GM18508 (cell line): Measurements from ENCODE around the gene SMAD2.

Source experiments
- ATAC-seq: cut with Tn5 transposase; IDR thresholded peaks from one replicate; pipeline ENCODE4 v1.9.1; 2021; ENCODE audit warnings: moderate number of reproducible peaks; ENCODE audit not compliant: insufficient read depth, unreplicated experiment

SMAD2 gene

DNA sequence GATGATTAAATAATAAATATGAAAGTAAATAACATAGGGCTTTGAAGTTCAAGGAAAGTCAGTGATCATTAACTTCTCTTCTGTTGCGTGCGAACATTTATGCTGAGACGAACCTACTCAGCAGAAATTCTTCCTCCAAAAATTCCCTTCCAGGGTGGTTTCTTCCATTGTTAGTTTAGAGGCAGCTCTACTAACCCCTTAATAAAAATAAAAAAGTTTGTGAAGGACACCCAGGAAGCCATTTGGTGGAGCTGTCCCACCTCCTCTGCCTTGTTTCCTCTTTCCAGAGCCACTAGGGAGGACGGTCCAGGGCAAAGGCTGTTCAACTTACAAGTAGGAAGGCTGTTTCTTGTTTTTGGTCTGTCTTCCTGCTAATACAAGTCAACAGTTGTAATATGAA is 2.1 kb upstream of the SMAD2 start:
- no peak for ATAC-seq

DNA sequence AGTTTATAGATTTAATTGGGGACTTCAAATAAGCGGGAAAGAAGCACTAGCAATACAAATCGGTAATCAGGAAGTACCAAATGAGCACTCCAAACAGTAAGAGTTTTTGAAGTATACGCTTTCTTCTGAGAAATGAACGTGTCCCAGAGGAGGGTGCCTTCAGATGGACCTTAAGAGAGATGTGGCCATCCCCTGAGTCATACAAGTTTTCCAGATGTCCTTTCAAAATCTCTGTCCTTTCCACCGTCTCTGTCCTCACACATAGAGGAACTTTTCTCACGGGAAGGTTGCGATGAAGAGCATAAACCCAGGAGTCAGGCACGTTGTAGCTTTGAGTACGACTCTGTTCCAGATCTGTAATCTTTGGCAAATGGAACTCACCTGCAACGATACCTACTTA is 1.7 kb upstream of the SMAD2 start:
- ATAC-seq, result no peak

DNA sequence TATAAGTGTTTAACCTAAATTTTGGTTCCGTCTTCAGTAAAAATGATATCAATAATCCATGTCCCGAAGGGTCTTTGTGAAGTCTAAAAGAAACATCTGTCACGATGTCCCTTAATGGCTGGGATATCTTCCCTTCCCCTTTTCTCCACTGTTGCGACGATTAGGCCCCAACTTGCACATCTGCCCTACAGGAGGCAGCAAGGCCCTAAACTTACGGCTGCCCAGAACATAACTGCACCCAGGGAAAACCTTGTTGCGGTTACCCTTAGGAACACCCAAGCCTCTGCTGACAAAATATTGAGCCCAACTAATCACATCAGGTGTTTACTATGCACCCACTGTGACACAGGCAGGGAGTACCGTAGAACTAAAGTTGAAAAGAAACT is 1.3 kb upstream of the SMAD2 start:
- ATAC-seq, result no peak

DNA sequence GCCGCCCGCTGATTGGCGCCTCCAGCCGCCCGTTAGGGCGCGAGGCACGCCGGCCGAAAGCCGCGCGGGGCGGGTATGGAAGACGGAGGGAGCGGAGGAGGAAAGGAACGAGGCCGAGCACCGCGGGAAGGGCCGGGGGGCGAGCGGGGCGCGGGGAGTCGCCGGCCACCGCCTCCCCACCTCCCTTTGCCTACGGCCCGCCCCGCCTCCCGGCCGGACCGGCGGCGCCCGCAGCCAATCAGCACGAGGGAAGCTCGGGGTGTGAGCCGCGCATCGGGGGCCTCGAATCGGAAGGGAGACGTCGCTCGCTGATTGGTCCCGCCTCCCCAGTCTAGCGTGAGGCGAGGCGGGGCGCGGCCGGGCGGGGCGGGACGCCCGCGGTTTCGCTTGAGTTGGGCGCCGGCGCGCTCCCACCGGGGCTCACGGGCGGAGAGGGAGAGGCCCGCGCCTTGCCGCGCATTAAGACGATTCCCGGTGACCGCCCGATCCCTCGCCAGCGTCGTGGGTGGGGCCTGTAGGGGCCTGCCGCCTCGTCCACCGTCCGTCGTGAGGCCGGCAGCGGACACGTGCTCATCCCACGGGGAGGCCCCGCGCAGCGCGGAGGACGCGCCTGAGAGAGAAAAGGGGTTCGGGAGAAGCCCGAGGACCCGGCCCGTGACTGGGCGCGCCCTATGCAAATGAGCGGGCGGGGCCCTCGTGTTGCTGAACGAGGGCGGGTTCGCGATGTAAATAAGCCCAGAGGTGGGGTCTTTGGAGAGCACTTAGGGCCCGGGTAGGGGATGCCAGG is 665 bp upstream of the SMAD2 start:
- peak; percentile 74 for ATAC-seq

DNA sequence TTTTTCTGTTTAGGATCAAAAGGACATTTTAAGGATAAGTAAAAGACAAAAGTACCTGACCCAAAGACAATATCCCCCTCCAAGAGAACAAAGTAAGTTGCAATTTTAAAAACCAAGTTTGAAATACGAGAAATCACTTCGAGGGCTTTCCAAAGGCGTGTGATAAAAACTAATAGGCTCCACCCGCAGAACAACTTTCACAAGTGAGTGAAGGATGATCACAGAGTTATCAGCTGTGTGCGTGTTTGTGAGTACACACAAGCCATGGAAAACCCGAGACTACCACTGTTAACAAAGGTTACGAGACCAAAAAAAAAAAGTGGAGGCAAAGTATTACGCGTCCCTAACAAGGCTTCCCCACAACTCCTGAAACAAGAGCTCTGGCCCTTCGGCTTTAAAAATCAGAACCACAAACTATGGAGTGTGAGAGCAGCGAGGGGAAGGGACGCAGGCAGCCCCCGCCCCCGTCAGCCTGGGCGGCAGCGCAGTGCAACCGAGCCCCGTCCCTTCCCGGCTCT is 719 bp downstream of the SMAD2 start:
- ATAC-seq, result no peak

DNA sequence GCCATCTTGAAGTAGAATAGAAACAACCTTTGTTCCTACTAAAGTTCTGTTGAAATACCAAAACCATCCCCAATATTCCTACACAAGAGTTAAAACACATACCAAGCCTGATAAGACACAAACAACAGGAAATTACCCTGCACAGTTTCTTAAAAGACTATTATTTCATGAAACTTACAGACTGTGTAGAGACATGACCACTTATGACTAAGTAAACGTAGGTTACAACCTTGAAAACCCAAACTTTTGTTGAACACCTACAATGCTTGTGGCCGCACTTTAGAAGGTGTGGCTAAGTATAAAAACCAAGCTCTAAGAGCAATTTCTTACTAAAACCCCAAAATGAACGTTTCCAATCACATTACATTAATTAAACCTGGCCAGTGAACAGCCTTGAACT is 2.0 kb downstream of the SMAD2 start:
- no peak for ATAC-seq

DNA sequence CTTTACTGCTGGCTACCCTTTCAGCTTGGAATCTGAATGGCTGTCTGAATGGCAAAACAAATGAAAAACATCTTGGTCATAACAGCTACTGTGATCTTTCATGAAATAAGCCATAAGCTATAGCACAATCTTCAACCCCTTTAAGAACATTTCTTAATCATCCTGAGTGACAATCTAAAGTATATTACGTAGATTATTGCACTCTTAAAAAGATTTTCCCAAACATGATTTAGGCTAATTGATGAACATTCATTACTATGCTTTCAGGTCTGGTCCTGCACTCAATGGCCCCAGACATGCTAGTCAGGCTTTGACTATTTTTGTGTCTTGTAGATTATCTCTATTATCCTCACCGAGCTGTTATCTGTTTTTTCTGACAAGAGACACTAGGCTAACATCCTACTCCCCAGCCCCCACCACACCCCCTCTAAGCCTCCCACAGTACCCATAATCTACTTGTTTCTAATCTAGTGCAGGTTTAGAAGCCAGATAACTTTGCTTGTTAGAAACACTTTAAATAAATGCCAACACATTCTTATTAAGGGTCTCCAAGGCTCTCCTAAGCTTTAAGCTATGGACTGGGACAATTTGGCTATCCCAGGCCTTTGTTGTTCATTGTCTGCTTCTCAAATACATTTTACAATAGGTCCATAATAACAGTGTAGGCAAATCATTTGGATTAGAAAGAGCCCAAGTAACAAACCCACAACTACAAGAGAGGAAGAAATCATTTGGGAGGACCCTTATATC is 4.2 kb downstream of the SMAD2 start:
- no peak for ATAC-seq

DNA sequence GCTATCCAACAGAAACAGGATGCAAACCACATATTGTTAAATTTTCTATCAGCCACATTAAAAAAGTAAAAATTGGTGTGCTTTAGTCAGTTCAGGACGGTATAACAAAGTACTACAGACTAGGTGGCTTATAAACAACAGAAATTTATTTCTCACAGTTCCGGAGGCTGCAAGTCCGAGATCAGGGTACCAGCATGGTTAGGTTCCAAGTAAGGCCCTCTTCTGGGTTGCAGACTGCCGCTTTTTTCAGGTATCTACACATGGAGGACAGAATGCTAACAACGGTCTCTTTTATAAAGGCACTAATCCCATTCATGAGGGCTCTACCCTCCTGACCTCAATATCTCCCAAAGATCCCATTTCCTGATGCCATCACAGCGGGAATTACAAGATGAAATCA is 10.5 kb downstream of the SMAD2 start:
- ATAC-seq, result no peak

DNA sequence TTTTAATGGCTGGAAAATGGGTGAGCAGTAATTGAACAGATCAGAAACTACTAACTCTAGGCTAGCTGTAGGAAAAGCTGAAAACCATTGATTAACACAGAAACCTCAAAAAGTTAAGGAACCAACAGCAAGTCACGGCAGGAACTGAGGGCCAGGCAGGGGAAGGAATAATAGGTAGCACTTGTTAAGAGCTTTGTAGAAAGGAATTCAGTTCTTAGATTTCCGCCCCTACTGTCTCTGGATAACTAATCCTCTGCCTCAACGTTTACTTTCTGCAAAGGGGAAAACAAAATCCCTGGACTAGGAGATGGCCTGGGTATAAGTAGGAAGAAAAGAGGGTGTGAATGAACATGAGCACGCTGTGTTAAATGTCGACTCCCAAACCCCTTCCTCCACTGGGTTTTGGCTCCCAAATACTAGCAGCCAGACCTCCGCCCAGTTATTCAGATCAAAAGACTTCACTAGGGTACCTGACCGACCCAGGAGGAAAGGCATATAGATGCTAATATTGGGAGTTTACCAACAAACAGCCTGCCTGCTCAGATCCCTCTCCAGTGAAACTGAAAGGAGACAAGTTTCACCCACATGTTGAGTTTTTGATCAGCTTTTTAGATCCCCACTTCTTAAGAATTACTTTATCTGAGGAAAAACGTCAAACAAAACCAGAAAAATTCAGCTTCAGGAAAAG is 12.4 kb downstream of the SMAD2 start:
- ATAC-seq, result no peak

DNA sequence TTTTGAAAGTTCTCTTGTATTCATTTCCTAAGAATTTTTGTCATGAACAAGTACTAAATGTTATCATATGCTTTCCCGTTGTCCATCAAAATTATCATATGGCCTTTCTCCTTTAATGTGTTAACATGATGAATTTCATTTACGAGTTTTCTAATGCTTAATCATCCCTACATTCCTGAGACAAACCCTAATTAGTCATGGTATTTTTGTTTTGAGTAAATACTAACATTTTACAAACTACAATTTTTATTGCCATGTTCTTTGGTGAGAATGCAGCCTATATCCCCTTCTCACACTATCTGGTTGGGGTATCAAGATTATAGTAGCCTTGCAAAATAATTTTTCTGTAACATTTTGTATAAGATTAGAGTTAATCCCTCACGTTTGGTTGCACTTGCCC is 14.5 kb downstream of the SMAD2 start:
- ATAC-seq, result no peak

DNA sequence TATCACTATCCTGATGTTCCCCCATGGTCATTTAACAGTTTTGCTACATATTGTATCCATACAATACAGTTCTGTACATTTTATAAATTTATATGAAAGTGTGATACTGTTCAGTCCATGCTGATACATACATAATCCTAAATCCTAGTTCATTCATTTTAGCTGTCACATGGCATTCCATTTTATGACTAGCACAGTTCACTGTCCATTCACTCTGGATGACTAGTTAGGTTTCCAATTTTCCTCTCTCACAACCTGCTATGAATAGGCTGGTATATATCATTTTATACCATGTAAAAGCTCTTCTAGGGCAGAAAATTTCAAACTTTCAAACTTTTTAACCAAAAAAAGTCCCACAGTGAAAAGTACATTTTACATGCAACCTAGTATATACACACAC is 15.2 kb downstream of the SMAD2 start:
- ATAC-seq, result no peak

DNA sequence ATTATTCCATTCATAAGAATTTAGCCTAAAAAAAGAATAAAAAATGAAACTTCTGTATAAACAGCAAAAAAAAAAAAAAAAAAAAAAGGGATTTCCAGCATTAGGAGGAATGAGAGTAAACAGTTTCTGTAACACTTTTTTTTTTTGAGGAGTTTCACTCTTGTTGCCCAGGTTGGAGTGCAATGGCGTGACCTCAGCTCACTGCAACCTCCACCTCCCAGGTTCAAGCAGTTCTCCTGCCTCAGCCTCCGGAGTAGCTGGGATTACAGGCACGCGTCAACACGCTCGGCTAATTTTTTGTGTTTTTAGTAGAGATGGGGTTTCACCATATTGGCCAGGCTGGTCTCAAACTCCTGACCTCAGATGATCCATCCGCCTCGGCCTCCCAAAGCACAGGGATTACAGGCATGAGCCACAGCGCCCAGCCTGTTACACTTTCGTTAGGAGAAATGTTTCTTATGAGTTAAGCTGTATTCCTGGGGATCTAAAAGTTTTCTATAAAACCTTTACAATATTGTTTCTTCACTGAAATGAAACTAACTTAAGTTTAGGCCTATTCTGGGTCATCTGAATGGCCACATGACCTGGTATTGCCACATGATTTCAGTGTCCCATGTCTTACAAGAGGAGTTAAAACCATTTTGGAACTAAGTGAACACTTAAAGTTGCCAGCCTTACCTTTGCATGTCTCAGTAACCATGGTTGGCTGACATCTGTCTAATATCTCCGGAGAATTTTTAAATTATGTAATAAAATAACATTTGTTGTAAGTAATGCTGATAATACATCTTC is 17.5 kb downstream of the SMAD2 start:
- no peak for ATAC-seq

DNA sequence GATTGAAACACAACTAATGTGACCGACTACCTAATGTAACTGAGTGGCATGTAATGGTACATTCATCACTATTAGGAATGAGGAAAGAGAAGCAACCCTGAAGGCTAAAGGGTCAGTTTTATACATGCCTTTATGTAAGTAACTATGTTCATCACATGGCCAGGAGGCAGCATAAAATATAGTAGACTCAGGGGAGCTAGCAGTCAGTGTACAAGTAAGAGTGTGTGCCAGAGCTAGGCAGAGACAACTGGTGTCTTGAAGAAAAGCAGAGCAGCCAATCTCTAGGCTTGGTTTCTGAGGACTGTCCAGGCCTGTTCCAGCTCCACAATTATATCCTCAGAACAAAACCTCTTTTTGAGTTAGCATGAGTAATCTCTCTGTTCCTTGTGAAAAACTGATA is 18.1 kb downstream of the SMAD2 start:
- no peak for ATAC-seq

DNA sequence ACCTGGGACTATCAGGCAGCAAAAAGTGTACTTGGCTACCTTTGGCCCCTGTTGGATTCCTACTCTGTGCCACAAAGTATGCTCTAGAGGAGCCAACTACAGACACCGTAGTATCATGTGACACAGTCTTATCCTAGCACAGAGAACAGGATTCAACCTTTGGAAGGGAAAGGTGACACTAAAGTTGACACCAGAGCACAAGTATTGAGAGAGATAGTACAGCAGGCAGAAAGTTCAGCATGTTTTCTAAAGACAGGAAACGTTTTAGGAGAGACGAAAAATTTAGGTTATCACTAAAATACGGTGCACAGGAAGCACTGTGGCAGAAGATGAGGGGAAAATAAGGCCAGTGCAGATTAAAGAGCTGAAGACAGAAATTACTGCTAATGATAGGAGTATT is 18.6 kb downstream of the SMAD2 start:
- no peak for ATAC-seq

DNA sequence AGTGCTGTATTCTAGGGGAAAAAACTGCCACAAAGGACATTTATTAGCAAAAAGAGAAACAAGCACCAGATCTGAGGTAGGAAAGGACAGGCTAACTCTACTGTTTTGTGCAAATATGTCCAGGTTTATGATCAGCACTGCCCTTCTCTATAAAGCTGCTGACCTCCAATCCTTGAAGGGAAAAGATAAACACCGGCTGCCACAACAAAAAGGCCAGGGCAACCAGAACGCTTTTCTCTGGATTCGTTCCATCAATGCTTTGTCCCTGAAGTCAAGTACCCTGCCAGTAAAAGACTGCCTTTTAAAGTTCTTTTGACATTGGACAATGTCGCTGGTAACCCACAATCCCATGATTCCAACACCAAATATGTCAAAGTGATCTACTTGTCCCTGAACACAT is 21.0 kb downstream of the SMAD2 start:
- ATAC-seq, result no peak

DNA sequence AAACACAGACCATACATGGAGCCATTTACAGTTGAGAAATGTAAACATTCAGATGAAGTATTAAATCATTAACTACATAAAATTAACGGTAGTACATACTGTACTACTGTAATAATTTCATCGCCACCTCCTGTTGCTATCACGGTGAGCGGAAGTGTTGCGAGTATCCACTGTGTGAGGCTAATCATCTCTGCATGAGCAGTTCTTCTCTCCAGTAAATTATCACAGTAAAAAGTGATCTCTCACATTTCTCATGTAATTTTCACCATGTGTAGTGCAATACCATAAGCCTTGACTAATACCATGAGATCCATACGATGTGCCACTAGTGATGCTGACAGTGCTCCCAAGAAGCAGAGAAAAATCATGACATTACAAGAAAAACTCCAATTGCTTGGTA is 21.9 kb downstream of the SMAD2 start:
- ATAC-seq, result no peak

DNA sequence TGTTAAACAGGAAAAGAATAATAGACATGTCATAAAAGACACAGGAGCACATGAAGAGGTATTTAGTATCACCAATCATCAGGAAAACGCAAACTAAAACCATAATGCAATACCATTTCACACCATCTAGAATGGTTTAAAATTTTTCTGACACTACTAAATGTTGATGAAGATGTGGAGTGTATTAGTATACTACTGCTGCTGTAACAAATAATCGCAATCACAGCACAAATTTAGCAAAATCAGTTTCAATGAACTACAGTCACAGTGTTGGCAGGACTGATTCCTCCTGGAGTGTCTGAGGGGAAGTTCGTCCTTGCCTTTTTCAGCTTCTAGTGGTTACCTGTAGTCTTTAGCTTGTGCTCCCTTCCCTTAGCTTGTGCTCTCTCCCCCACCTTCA is 24.1 kb downstream of the SMAD2 start:
- no peak for ATAC-seq

DNA sequence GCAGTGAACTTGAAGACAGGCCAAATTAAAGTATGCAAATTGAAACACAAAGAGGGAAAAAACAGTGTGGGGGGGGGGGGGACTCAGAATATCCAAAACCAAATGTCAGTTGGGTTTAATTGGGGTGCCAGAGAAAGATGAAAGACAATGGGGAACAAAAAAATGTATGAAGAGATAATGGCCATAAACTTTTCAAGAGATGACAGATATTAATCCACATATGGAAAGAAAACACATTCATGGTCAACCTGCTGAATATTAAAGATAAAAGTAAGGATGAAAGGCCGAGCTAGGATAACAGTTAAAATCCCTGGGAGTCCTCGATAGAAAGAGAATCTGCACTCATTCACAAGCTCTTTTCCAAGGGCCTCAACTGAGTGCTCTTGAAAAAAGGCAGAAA is 26.6 kb downstream of the SMAD2 start:
- ATAC-seq, result no peak

DNA sequence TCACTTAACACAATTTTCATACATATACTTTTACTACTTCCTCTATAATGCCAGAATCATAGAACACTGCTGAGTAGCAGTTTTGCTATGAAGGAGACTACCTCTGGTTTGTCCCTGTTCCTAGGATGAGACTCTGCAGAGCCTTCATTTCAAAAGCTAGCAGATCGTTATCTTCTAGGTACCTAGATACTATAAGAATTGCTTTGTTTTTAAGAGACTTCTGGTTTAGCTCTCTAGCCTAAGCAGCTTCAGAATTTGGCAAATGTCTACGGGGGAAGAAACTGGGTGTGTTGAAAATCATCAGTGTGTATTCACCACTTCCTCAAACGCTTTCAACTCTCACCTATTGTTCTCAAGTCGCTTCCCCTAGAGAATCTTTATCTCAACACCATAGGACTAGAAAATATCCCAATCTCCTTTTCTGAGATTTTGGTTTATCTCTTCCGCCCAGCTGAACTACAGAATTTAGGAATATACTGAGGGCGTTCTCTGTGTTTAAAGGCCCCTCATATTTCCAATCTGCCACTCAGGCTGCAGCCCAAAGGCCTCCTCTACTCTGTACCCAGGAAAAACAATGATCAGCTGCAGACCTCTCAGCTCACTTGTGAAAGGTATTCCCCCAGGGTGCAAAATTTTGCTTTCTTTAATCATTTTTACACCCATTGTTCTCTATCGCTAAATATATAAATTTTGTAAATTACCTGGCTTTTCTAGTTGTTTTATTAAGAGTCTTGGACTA is 28.7 kb downstream of the SMAD2 start:
- ATAC-seq, result peak; percentile 66
